GM12878 (cell line): ENCODE results near the gene NID1. TPM values are rescaled to one million over a fixed set of nuclear protein-coding genes. Genes with fewer than 3 reads are reported as not detected.

Experiments
- ATAC-seq: fragments of 200-7000 bp; cut with Tn5 transposase; 3 replicates; pipeline ENCODE4 v1.9.1; 2020; ENCODE audit warnings: mild to moderate bottlenecking, moderate library complexity
- BruUV-seq: library from RNA; stranded (reverse); fragments of 400-500 nt; replicated peaks from 2 replicates; lab custom pipeline; 2021; lab: Mats Ljungman, UMichigan
- CTCF ChIA-PET: fragments of 300-600 bp; sonication (Branson Sonifier 250); formaldehyde crosslinking; extraction: SDS; loops from one replicate; lab custom pipeline; 2021; ENCODE audit warnings: inconsistent platforms; lab: Yijun Ruan, JAX
- POLR2A ChIA-PET: fragments of 350-600 bp; formaldehyde crosslinking; extraction: SDS; loops from one replicate; lab custom pipeline; 2021; ENCODE audit warnings: inconsistent platforms; lab: Charles Lee
- RAD21 ChIA-PET: fragments of 300-600 bp; sonication (Branson Sonifier 250); formaldehyde crosslinking; loops from one replicate; lab custom pipeline; 2023; ENCODE audit warnings: antibody characterized with exemption; ENCODE audit not compliant: unreplicated experiment; lab: Charles Lee
- SMC1A ChIA-PET: fragments of 300-600 bp; sonication (Branson Sonifier 250); formaldehyde crosslinking; loops from one replicate; lab custom pipeline; 2023; ENCODE audit not compliant: unreplicated experiment, uncharacterized antibody; lab: Charles Lee
- DNase-seq: peaks from one replicate; pipeline ENCODE4 v3.0.0-alpha.2; 2011; ENCODE audit warnings: low read depth, low spot score
- FAIRE-seq: peaks from 3 replicates; lab custom pipeline; 2011; peaks lifted over from hg19 to GRCh38; lab: Jason Lieb, UNC
- H2AFZ ChIP-seq: 2 replicates; pipeline ENCODE4 v1.6.0; 2011; ENCODE audit warnings: low read depth, low read length, control low read depth; ENCODE audit not compliant: control insufficient read depth
- H3K27ac ChIP-seq: 2 replicates; pipeline ENCODE4 v1.5.1; 2011; ENCODE audit warnings: control low read depth; ENCODE audit not compliant: control insufficient read depth, insufficient read depth
- H3K27me3 ChIP-seq, 2 experiments: replicated peaks in 1 of 2; 2 replicates each; pipeline versions ENCODE4 v1.6.0 to v1.6.1; 2011; ENCODE audit warnings: low read length in 1 of 2; ENCODE audit not compliant: control insufficient read depth in 2 of 2, insufficient read depth in 2 of 2
- H3K36me3 ChIP-seq, 2 experiments: 2 replicates each; pipeline ENCODE4 v1.5.1; 2011; ENCODE audit warnings: low read length in 1 of 2; ENCODE audit not compliant: control insufficient read depth in 2 of 2, insufficient read depth in 2 of 2
- H3K4me1 ChIP-seq: 2 replicates; pipeline ENCODE4 v1.6.1; 2011; ENCODE audit warnings: mild to moderate bottlenecking, low read length, moderate library complexity, mixed read lengths; ENCODE audit not compliant: control insufficient read depth, insufficient read depth
- H3K4me2 ChIP-seq: 2 replicates; pipeline ENCODE4 v1.6.0; 2011; ENCODE audit warnings: control low read depth; ENCODE audit not compliant: control insufficient read depth, insufficient read depth
- H3K4me3 ChIP-seq: fragments of 200-600 bp; sonication (generic); 2 replicates; pipeline ENCODE4 v1.5.1; 2016
- H3K79me2 ChIP-seq: 2 replicates; pipeline ENCODE4 v1.6.0; 2011; ENCODE audit warnings: low read length; ENCODE audit not compliant: control insufficient read depth, insufficient read depth
- H3K9ac ChIP-seq: 2 replicates; pipeline ENCODE4 v1.8.0; 2011; ENCODE audit warnings: low read length, control low read depth, mixed read lengths; ENCODE audit not compliant: control insufficient read depth, insufficient read depth
- H3K9me3 ChIP-seq: replicated peaks from 3 replicates; pipeline ENCODE4 v1.5.1; 2011; ENCODE audit warnings: mild to moderate bottlenecking, low read length; ENCODE audit not compliant: control insufficient read depth, insufficient read depth
- H4K20me1 ChIP-seq: 2 replicates; pipeline ENCODE4 v1.6.0; 2011; ENCODE audit not compliant: control insufficient read depth, insufficient read depth
- ASH2L ChIP-seq: fragments of 300-600, 200-600 bp; sonication (generic); IDR thresholded peaks from 2 replicates; pipeline ENCODE4 v1.6.1; 2017; ENCODE audit warnings: low read depth, mild to moderate bottlenecking, borderline replicate concordance
- HSF1 ChIP-seq: fragments of 150-350 bp; IDR thresholded peaks from 2 replicates; pipeline ENCODE4 v1.6.1; 2014; ENCODE audit warnings: mild to moderate bottlenecking, low read depth, low read length
- KAT2A ChIP-seq: conservative IDR thresholded peaks from 2 replicates; pipeline ENCODE4 v1.6.1; 2011; ENCODE audit warnings: low read depth, low read length; ENCODE audit not compliant: control insufficient read depth
- SMC3 ChIP-seq: IDR thresholded peaks from 2 replicates; pipeline ENCODE4 v1.6.1; 2011; ENCODE audit warnings: low read length, improper control_type of control experiment, borderline replicate concordance
- SREBF2 ChIP-seq: IDR thresholded peaks from 2 replicates; pipeline ENCODE4 v1.6.1; 2012; ENCODE audit warnings: mild to moderate bottlenecking, low read length
- WGBS: methylation state at CpG from one replicate; pipeline ENCODE4 v1.1.6; 2016; ENCODE audit warnings: low lambda C conversion rate; ENCODE audit not compliant: insufficient replicate concordance, insufficient coverage; ENCODE audit errors: missing lambda C conversion rate; 5-methylcytosine and 5-hydroxymethylcytosine counted together
- in situ Hi-C: fragments of 300-500 bp; cut with MboI; formaldehyde crosslinking; loops from 9 replicates; pipeline ENCODE4 v1.14.3; 2018; ENCODE audit warnings: mixed read lengths
- intact Hi-C: fragments of 100-400 bp; cut with micrococcal nuclease; formaldehyde crosslinking; loops from one replicate; pipeline ENCODE4 v1.14.2; 2022; ENCODE audit not compliant: unreplicated experiment
- polyA plus RNA-seq, 11 experiments: library from polyadenylated mRNA; depleted of rRNA in 4 of 11; unstranded in 6 of 11; stranded (reverse) in 5 of 11; fragments of >200 nt; fragmentation: Nextera tagmentation in 4 of 11; fragmentation: Illumina TruSeq in 1 of 11; extraction: Ambion mirVana in 4 of 11; extraction: Trizol in 1 of 11; gene quantifications; 1 replicate in 1 of 11; 2 replicates in 10 of 11; pipeline versions ENCODE4 v1.2.1 to v1.2.3, GENCODE V29; 2011 to 2016; ENCODE audit warnings: inconsistent platforms in 2 of 11, missing spikeins in 2 of 11, low read depth in 1 of 11
- total RNA-seq, 4 experiments: library from RNA; depleted of rRNA in 3 of 4; stranded (reverse); fragments of >200 nt in 3 of 4; fragmentation: Illumina TruSeq in 1 of 4; extraction: Trizol in 1 of 4; gene quantifications; 2 replicates each; pipeline versions ENCODE4 v1.2.1 to v1.2.3, GENCODE V29; 2013 to 2021

The NID1 gene
- total and polyA plus RNA-seq, 10 of the 15 experiments (the other 5 are each of a cell fraction or from before 2014, with no cell fraction given), result 4.2 to 25.7 (median 11.3) TPM

GRCh38 chr1:235930543-235930942 is 134.3 kb downstream of the NID1 start:
- H3K27ac ChIP-seq, result no peak overlapping the region
- POLR2A ChIA-PET, result no interaction called here
- no peak for ATAC-seq
- no peak overlapping the region for H3K9ac ChIP-seq
- no peak for DNase-seq
- WGBS, result 91% methylated on average over 8 of the region's 8 CpGs
- TF ChIP-seq HSF1 (no peak), SMC3 (no peak), SREBF2 (no peak), KAT2A (no peak), ASH2L (no peak)
- TF ChIP-seq, all 136 proteins: peak for 0
- Histone ChIP-seq H3K36me3 (no peaks in the 10 kb centered on the region), H3K27me3 (no peaks in the 10 kb centered on the region), H2AFZ (no peak overlapping the region), H3K4me3 (no peak overlapping the region), H3K9me3 (no peaks in the 10 kb centered on the region; the same call in 2 of the 3 replicates), H3K79me2 (no peaks in the 10 kb centered on the region), H3K4me2 (no peak overlapping the region), H4K20me1 (no peaks in the 10 kb centered on the region), H3K4me1 (peaks cover 17% of the 10 kb centered on the region)
- intact Hi-C loops (loop anchor here (5.0 kb wide), 1 partner anchor 43 kb away; no protein-coding TSS in a partner anchor), in situ Hi-C loops (no loop called here)
- BruUV-seq, result no TSS peak
- SMC1A ChIA-PET, result interaction anchor here (0.6 to 2.6 kb wide), 7 partner anchors 8 to 38 kb away, joined by 3 to 13 read pairs (median 4); no protein-coding TSS in a partner anchor
- CTCF ChIA-PET, result interaction anchor here (0.5 to 1.4 kb wide), 5 partner anchors 17 to 88 kb away, joined by 3 to 5 read pairs (median 3); no protein-coding TSS in a partner anchor
- RAD21 ChIA-PET, result interaction anchor here (1.4 kb wide), 1 partner anchor 41 kb away, joined by 6 read pairs; no protein-coding TSS in a partner anchor
- no peak for FAIRE-seq
